Stimulated activated CD4-positive, alpha-beta T cell treated with anti-CD3 and anti-CD28 coated beads, Interleukin-4, amount 100 ng/mL, for 48 hours (primary cell): ENCODE data around the gene ZNF683.
"Not testable (repeated sequence)": the region's sequence is repeated elsewhere in the genome, so short reads cannot be mapped to it uniquely, and the experiment has no call there.

Experiments used
- DNase-seq, 2 donors: peaks; one replicate each; pipeline ENCODE4 v3.0.0-alpha.2; 2020; ENCODE audit warnings: low read depth in 2 of 2

ZNF683 gene

GRCh38 chr1:26372611-26373010 lies at the start of gene ZNF683:
Gene ZNF683, minus strand, starts transcription at chr1:26372750. Its CDS starts 4,179 bp downstream, at chr1:26368571.
- DNase-seq: not testable (repeated sequence)

- no peak for DNase-seq
Observed at GRCh38 chr1:26419494-26419893, 46.9 kb upstream of the ZNF683 start.

GRCh38 chr1:26418865-26419349 lies 46.4 kb upstream of the ZNF683 start:
- no peak for DNase-seq

GRCh38 chr1:26417111-26417759 lies 44.7 kb upstream of the ZNF683 start:
- peak; percentile 78 to 85 for DNase-seq

- no peak for DNase-seq
Observed at GRCh38 chr1:26413031-26413430, 40.5 kb upstream of the ZNF683 start.

- no peak for DNase-seq
Observed at GRCh38 chr1:26412180-26412840, 39.8 kb upstream of the ZNF683 start.

GRCh38 chr1:26411624-26412074 lies 39.1 kb upstream of the ZNF683 start:
- DNase-seq: no peak

GRCh38 chr1:26410706-26411623 lies 38.4 kb upstream of the ZNF683 start, which contains the start of gene LIN28A:
Gene LIN28A, plus strand, starts transcription at chr1:26410817. Its CDS starts 75 bp downstream, at chr1:26410892.
- DNase-seq: no peak

GRCh38 chr1:26409191-26409807 lies 36.7 kb upstream of the ZNF683 start:
- no peak for DNase-seq

- peak; percentile 61 for DNase-seq
Observed at GRCh38 chr1:26408604-26409003, 36.1 kb upstream of the ZNF683 start.

GRCh38 chr1:26405281-26405915 lies 32.8 kb upstream of the ZNF683 start:
- DNase-seq: no peak

GRCh38 chr1:26404641-26405040 lies 32.1 kb upstream of the ZNF683 start:
- no peak for DNase-seq

GRCh38 chr1:26403656-26404055 lies 31.1 kb upstream of the ZNF683 start:
- DNase-seq: no peak

- DNase-seq: no peak
Observed at GRCh38 chr1:26401891-26402290, 29.3 kb upstream of the ZNF683 start.

GRCh38 chr1:26399034-26399433 lies 26.5 kb upstream of the ZNF683 start:
- DNase-seq: no peak

- DNase-seq: no peak
Observed at GRCh38 chr1:26395754-26396153, 23.2 kb upstream of the ZNF683 start.

- DNase-seq: no peak
Observed at GRCh38 chr1:26391450-26391849, 18.9 kb upstream of the ZNF683 start.

GRCh38 chr1:26389604-26390247 lies 17.2 kb upstream of the ZNF683 start:
- no peak for DNase-seq

GRCh38 chr1:26388791-26389445 lies 16.4 kb upstream of the ZNF683 start:
- DNase-seq: no peak

GRCh38 chr1:26387447-26387846 lies 14.9 kb upstream of the ZNF683 start:
- no peak for DNase-seq
